Stomach (tissue), 4 donors: ENCODE data around the gene ABR.

Experiments
- EP300 ChIP-seq: sonication (generic); formaldehyde crosslinking; IDR thresholded peaks from one replicate; pipeline ENCODE4 v1.6.1; 2017; ENCODE audit warnings: antibody characterized with exemption
- POLR2A ChIP-seq, 4 donors: fragments of 450-650 bp; IDR thresholded peaks; one replicate each; pipeline ENCODE4 v1.6.1; 2016; ENCODE audit warnings: antibody characterized with exemption in 4 of 4, control low read depth in 2 of 4, mild to moderate bottlenecking in 1 of 4, moderate library complexity in 1 of 4
- POLR2AphosphoS5 ChIP-seq, 3 donors: sonication (generic); formaldehyde crosslinking; IDR thresholded peaks; one replicate each; pipeline ENCODE4 v1.6.1; 2016; ENCODE audit warnings: antibody characterized with exemption in 3 of 3
- TF ChIP-seq, protein P1 (sequence below), 7 experiments: fragments of 450-650 bp in 4 of 7; fragments of 200-600 bp in 3 of 7; sonication (generic) in 3 of 7; IDR thresholded peaks; one replicate each; pipeline ENCODE4 v1.5.1; 2016 to 2019; ENCODE audit warnings: antibody characterized with exemption in 7 of 7, control low read depth in 2 of 7, mild to moderate bottlenecking in 1 of 7

DNA sequence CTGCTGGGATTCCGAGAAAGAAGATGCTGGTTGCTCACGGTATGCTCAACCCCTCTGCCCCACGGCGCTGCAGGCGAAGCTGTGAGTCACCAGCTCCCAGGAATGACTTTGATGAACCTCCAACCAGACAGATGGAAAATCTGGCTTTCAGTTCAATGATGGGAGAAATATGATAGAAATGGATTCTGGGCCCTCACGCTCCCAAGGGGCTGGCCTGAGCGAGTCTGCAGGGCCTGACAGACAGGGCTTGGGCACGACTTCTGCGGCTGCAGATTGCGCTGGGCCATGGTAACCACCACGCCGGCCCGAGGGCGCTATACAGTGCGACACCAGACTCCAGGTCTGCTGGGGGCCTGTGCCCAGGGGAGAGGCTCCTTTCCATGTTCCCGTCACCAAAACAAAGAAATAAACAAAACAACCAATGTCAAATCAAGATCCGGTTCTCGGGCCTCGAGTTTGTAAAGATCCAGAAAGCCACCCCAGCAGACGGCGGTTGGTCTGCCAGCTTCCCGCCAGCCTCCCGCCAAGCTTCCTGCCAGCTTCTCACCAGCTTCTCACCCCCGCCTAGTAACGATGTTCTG is 11.1 kb upstream of the ABR start:
- TF ChIP-seq, protein P1, sequence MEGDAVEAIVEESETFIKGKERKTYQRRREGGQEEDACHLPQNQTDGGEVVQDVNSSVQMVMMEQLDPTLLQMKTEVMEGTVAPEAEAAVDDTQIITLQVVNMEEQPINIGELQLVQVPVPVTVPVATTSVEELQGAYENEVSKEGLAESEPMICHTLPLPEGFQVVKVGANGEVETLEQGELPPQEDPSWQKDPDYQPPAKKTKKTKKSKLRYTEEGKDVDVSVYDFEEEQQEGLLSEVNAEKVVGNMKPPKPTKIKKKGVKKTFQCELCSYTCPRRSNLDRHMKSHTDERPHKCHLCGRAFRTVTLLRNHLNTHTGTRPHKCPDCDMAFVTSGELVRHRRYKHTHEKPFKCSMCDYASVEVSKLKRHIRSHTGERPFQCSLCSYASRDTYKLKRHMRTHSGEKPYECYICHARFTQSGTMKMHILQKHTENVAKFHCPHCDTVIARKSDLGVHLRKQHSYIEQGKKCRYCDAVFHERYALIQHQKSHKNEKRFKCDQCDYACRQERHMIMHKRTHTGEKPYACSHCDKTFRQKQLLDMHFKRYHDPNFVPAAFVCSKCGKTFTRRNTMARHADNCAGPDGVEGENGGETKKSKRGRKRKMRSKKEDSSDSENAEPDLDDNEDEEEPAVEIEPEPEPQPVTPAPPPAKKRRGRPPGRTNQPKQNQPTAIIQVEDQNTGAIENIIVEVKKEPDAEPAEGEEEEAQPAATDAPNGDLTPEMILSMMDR (IDR thresholded peaks at IDR 0.05) = no peak
- TF ChIP-seq EP300 (no peak), POLR2A (IDR thresholded peaks at IDR 0.05) (no peak), POLR2AphosphoS5 (IDR thresholded peaks at IDR 0.05) (no peak)
